Endothelial cell (in vitro differentiated cells): ENCODE measurements around the gene CLEC9A. TPM values are rescaled to one million over a fixed set of nuclear protein-coding genes. Genes with fewer than 3 reads are reported as not detected.

Experiments used
- DNase-seq: peaks from one replicate; pipeline ENCODE4 v3.0.0; 2021; ENCODE audit warnings: low spot score
- H3K27ac Mint-ChIP-seq: one replicate; pipeline ENCODE4 v1.8.0; 2021; ENCODE audit warnings: mixed read lengths, inconsistent platforms; ENCODE audit not compliant: unreplicated experiment
- H3K27me3 Mint-ChIP-seq: one replicate; pipeline ENCODE4 v1.8.0; 2021; ENCODE audit warnings: mild to moderate bottlenecking, moderate library complexity, mixed read lengths, inconsistent platforms; ENCODE audit not compliant: unreplicated experiment
- H3K36me3 Mint-ChIP-seq: one replicate; pipeline ENCODE4 v1.8.0; 2021; ENCODE audit warnings: mild to moderate bottlenecking, low read depth, mixed read lengths, inconsistent platforms; ENCODE audit not compliant: unreplicated experiment
- H3K4me1 Mint-ChIP-seq: one replicate; pipeline ENCODE4 v1.8.0; 2021; ENCODE audit warnings: mild to moderate bottlenecking, mixed read lengths, inconsistent platforms; ENCODE audit not compliant: unreplicated experiment
- H3K4me3 Mint-ChIP-seq: one replicate; pipeline ENCODE4 v1.8.0; 2021; ENCODE audit warnings: mild to moderate bottlenecking, mixed read lengths, inconsistent platforms; ENCODE audit not compliant: unreplicated experiment
- H3K9me3 Mint-ChIP-seq: one replicate; pipeline ENCODE4 v1.8.0; 2021; ENCODE audit warnings: mixed read lengths, inconsistent platforms; ENCODE audit not compliant: unreplicated experiment
- total RNA-seq: library from RNA; stranded (reverse); fragmentation: NEBNext Ultra II Directional; extraction: Animal tissue kit (Norgen Biotek cat#: 25700); gene quantifications from one replicate; pipeline ENCODE4 v1.2.1, GENCODE V29; 2021; ENCODE audit not compliant: unreplicated experiment
- TF ChIP-seq, protein P1 (sequence below): fragments of 200-600 bp; sonication (generic); IDR thresholded peaks from one replicate; pipeline ENCODE4 v1.5.0; 2021; ENCODE audit warnings: antibody characterized with exemption; ENCODE audit not compliant: unreplicated experiment

The CLEC9A gene
- total RNA-seq, 1 donor from 2014 or later, result not detected

DNA sequence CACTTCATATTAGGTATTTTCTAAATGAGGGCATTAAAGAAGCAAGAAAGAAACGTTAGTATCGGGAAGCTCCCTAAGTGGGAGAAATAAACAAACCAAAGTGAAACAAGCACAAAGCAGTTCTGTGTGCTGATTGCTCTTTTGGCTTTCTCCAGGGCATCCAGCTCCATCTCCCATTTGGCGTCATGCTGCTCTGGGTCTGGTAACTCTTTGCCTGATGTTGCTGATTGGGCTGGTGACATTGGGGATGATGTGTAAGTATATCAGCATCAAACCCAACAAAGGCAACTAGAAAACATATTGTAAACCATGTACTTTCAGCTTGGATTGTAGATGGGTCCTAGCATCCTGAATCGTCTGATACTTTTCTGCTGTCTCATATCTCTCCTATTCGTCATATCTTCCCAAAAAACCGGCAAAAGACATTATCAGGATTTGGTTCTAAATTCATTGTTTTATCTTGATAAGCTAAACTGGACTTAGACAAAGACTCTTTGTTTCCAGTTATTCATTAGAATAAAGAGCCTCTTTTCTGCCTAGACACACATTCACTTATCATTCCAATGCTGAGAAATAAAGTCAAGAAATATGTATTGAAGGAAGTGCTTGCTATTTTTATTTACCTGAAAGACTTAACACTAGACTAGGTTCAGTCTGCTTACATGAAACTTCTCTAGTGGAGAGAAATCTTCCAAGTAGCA, 17.7 kb upstream of the CLEC9A start:
- H3K9me3 Mint-ChIP-seq, result no peaks in the 10 kb centered on the region
- H3K4me1 Mint-ChIP-seq, result peaks cover 5% of the 10 kb centered on the region
- DNase-seq, result no peak
- no peak overlapping the region for H3K27ac Mint-ChIP-seq
- TF ChIP-seq, protein P1, sequence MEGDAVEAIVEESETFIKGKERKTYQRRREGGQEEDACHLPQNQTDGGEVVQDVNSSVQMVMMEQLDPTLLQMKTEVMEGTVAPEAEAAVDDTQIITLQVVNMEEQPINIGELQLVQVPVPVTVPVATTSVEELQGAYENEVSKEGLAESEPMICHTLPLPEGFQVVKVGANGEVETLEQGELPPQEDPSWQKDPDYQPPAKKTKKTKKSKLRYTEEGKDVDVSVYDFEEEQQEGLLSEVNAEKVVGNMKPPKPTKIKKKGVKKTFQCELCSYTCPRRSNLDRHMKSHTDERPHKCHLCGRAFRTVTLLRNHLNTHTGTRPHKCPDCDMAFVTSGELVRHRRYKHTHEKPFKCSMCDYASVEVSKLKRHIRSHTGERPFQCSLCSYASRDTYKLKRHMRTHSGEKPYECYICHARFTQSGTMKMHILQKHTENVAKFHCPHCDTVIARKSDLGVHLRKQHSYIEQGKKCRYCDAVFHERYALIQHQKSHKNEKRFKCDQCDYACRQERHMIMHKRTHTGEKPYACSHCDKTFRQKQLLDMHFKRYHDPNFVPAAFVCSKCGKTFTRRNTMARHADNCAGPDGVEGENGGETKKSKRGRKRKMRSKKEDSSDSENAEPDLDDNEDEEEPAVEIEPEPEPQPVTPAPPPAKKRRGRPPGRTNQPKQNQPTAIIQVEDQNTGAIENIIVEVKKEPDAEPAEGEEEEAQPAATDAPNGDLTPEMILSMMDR, result no peak
- peaks cover 3% of the 10 kb centered on the region for H3K27me3 Mint-ChIP-seq
- H3K4me3 Mint-ChIP-seq, result no peak overlapping the region
- no peaks in the 10 kb centered on the region for H3K36me3 Mint-ChIP-seq

DNA sequence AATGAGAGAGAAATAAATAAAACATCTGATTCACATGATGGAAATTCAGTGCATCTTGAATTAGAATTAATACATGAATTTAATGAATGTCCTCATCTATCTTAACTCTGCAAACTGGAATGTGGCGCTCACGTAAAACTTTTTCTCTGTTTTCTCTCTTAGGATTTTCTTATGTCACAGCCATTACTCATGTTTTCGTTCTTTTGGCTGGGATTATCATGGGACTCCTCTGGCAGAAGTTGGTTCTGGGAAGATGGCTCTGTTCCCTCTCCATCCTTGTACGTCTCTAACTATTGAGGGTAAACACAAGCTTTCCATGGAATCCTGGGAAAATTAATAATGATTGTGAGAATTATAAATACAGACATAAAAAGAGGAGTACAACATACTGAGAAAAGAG, 15.0 kb upstream of the CLEC9A start:
- Mint-ChIP-seq H3K4me3 (no peak overlapping the region), H3K4me1 (peaks cover 5% of the 10 kb centered on the region), H3K36me3 (no peaks in the 10 kb centered on the region), H3K9me3 (no peaks in the 10 kb centered on the region), H3K27ac (no peak overlapping the region), H3K27me3 (no peaks in the 10 kb centered on the region)
- TF ChIP-seq, protein P1, result no peak
- DNase-seq, result no peak

DNA sequence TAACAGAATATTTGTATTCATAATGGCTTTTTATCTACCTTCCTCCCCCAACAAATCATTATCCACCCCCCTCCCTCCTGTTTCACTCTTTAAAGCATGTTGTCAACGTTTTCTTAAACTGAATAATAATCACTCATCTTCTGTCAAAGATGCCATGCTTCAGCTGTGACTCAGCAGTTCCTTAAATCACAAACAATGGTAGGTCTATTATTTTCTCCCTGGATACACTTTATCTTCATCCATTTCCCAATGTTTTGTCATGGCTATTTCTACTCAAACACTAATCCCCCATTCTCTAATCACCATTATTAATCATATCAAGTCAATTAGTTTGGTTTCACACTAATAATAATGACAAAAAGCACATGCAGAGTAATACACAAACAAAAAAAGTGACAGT, 13.6 kb upstream of the CLEC9A start:
- Mint-ChIP-seq H3K27me3 (no peaks in the 10 kb centered on the region), H3K9me3 (no peaks in the 10 kb centered on the region), H3K27ac (no peak overlapping the region), H3K36me3 (no peaks in the 10 kb centered on the region), H3K4me3 (no peak overlapping the region), H3K4me1 (peaks cover 5% of the 10 kb centered on the region)
- no peak for DNase-seq
- TF ChIP-seq, protein P1, result no peak

DNA sequence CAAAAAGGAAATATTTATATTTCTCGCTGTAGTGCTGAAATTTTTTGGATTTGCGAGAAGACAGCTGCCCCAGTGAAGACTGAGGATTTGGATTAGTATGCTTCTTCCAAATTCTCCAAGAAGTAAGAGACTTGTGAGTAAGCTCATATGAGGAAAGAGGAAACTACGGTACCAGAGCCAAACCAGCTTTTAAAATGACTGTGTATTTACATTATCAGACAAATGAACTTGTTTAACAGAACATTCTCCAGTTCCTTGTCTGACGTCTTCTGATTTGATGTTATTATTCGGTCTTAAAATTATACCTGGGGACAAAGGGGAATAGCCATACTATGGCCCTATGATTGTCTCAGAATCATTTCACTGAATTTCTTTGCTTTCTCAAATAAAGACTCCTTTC, 12.1 kb upstream of the CLEC9A start:
- DNase-seq, result no peak
- Mint-ChIP-seq H3K9me3 (no peaks in the 10 kb centered on the region), H3K4me3 (no peak overlapping the region)

DNA sequence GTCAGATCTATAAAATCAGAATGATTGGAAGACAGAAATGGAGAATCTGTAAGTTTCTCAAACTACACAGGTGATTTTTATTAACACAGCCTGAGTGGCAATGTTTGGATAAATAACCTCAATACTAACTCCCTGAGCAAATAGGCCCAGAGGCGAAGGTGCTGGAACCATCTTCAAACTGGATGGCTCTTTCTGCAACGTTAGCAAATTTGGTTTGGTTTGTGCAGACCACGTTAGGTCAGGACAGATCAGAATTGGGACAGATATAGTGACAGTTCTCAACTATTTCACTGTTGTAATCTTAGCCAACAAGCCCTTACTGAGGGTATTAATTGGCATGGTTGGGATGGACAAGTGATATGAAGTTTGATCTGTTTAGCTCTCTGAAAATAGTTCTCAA, 9.1 kb upstream of the CLEC9A start:
- Mint-ChIP-seq H3K9me3 (no peaks in the 10 kb centered on the region), H3K27ac (no peak overlapping the region), H3K27me3 (no peaks in the 10 kb centered on the region), H3K36me3 (no peaks in the 10 kb centered on the region), H3K4me3 (no peak overlapping the region), H3K4me1 (peaks cover 5% of the 10 kb centered on the region)
- no peak for DNase-seq
- TF ChIP-seq, protein P1, result no peak

More for the DNA sequence above, 12.1 kb upstream of the CLEC9A start:
- H3K4me1 Mint-ChIP-seq, result peaks cover 5% of the 10 kb centered on the region
- TF ChIP-seq, protein P1, result no peak
- H3K36me3 Mint-ChIP-seq, result no peaks in the 10 kb centered on the region
- no peaks in the 10 kb centered on the region for H3K27me3 Mint-ChIP-seq
- H3K27ac Mint-ChIP-seq, result no peak overlapping the region
